HepG2 (cell line): ENCODE data around the gene GLI3. TPM values are rescaled to one million over a fixed set of nuclear protein-coding genes. Genes with fewer than 3 reads are reported as not detected.

ENCODE experiments used
- ATF2 ChIP-seq: sonication (generic); formaldehyde crosslinking; IDR thresholded peaks from 2 replicates; pipeline ENCODE4 v1.4.0; 2020; ENCODE audit warnings: missing genetic modification reagents
- CHD4 ChIP-seq: fragments of 200-600 bp; sonication (generic); IDR thresholded peaks from 2 replicates; pipeline ENCODE4 v1.7.0; 2017; ENCODE audit warnings: mild to moderate bottlenecking, low read length, borderline replicate concordance
- HNRNPLL ChIP-seq: fragments of 200-400 bp; formaldehyde crosslinking; IDR thresholded peaks from 2 replicates; pipeline ENCODE4 v1.6.1; 2017; ENCODE audit warnings: mild to moderate bottlenecking, low read depth, low read length; ENCODE audit not compliant: poor library complexity, severe bottlenecking
- MYC ChIP-seq: sonication (generic); formaldehyde crosslinking; IDR thresholded peaks from 2 replicates; pipeline ENCODE4 v1.9.0; 2021; ENCODE audit warnings: missing genetic modification reagents, borderline replicate concordance
- NCOR1 ChIP-seq: fragments of 200-600 bp; sonication (generic); IDR thresholded peaks from 2 replicates; pipeline ENCODE4 v1.7.0; 2017; ENCODE audit warnings: antibody characterized with exemption, low read length, borderline replicate concordance
- NFE2 ChIP-seq: sonication (generic); formaldehyde crosslinking; IDR thresholded peaks from 2 replicates; pipeline ENCODE4 v1.4.0; 2020; ENCODE audit warnings: missing genetic modification reagents
- RORA ChIP-seq: sonication (generic); formaldehyde crosslinking; IDR thresholded peaks from 2 replicates; pipeline ENCODE4 v1.5.0; 2020; ENCODE audit warnings: mild to moderate bottlenecking, missing genetic modification reagents, moderate library complexity
- SRSF1 ChIP-seq: fragments of 200-400 bp; formaldehyde crosslinking; optimal IDR thresholded peaks from 2 replicates; pipeline ENCODE3; 2017; ENCODE audit warnings: mild to moderate bottlenecking, low read depth, low read length, moderate library complexity
- ZBTB40 ChIP-seq, 2 experiments: fragments of 450-650 bp in 1 of 2; sonication (generic) in 1 of 2; formaldehyde crosslinking in 1 of 2; IDR thresholded peaks; 2 replicates each; pipeline versions ENCODE4 v1.6.1 to v1.8.0; 2016 to 2022; ENCODE audit warnings: antibody characterized with exemption in 1 of 2, mild to moderate bottlenecking in 1 of 2, missing genetic modification reagents in 1 of 2
- ZFP36 ChIP-seq: fragments of 150-350 bp; IDR thresholded peaks from 2 replicates; pipeline ENCODE4 v1.6.1; 2018; ENCODE audit warnings: borderline replicate concordance, low read length, low read depth; ENCODE audit not compliant: partially characterized antibody
- ZNF615 ChIP-seq: sonication (generic); formaldehyde crosslinking; IDR thresholded peaks from 2 replicates; pipeline ENCODE4 v1.5.0; 2020; ENCODE audit warnings: mild to moderate bottlenecking, missing genetic modification reagents, borderline replicate concordance
- polyA plus RNA-seq, 8 experiments: library from polyadenylated mRNA; depleted of rRNA in 3 of 8; stranded (reverse) in 7 of 8; unstranded in 1 of 8; fragments of >200 nt; fragmentation: Illumina TruSeq in 4 of 8; extraction: Trizol in 4 of 8; gene quantifications; 2 replicates each; pipeline versions ENCODE4 v1.2.1 to v1.2.3, GENCODE V29; 2011 to 2016; ENCODE audit warnings: low read depth in 4 of 8, missing spikeins in 1 of 8, mixed read lengths in 1 of 8; ENCODE audit not compliant: insufficient read depth in 1 of 8
- total RNA-seq, 5 experiments: library from RNA; depleted of rRNA; stranded (reverse); fragments of >200 nt; fragmentation: Illumina TruSeq; extraction: Trizol; gene quantifications; 2 replicates each; pipeline ENCODE4 v1.2.3, GENCODE V29; 2016; ENCODE audit warnings: low read depth in 1 of 5
- TF ChIP-seq, protein P1 (sequence below): sonication (generic); formaldehyde crosslinking; IDR thresholded peaks from 2 replicates; pipeline ENCODE4 v1.8.0; 2022; ENCODE audit warnings: mild to moderate bottlenecking, missing genetic modification reagents, borderline replicate concordance

The GLI3 gene
- total and polyA plus RNA-seq, 2 of the 13 experiments (the other 11 are each of a cell fraction or from before 2014, with no cell fraction given) = not detected

DNA sequence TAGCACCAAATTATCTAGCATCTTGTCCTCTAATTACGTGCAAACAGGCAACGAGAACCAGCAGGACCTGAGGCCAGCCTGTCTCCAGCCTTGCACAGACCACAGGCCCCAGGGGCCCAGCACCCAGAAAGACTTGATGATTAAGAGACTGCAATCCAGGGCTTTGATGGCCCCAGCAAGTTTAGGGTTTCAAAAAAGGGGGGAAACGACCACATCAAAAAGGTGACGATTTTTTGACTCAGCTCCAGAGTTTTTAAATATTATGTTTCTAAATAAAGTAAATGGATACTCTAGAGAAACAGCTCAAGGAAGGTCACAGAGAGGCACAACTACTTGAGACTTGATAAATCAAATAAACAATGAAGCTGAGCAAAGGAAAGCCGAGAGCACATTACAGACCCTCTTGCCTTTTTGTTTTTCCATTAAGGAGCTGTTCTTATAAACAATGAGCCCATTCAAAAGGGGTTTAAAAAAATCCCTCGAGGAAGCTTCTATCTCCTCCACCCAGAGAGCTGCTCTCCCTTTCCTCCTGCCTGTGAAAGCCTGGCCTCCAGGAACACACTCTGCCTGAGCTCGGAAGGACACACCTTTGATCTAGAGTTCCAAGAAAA lies 44.1 kb downstream of the GLI3 start (continued):
- TF ChIP-seq ZBTB40 (IDR thresholded peaks at IDR 0.05) (no peak), ZBTB40 (CRISPR knock-in tag; IDR thresholded peaks at IDR 0.05) (no peak), ZFP36 (no peak), SRSF1 (no peak), ATF2 (CRISPR knock-in tag) (no peak), NCOR1 (no peak), CHD4 (no peak), RORA (CRISPR knock-in tag) (no peak), HNRNPLL (no peak), NFE2 (no peak), ZNF615 (no peak), MYC (CRISPR knock-in tag) (no peak)
- TF ChIP-seq, protein P1, sequence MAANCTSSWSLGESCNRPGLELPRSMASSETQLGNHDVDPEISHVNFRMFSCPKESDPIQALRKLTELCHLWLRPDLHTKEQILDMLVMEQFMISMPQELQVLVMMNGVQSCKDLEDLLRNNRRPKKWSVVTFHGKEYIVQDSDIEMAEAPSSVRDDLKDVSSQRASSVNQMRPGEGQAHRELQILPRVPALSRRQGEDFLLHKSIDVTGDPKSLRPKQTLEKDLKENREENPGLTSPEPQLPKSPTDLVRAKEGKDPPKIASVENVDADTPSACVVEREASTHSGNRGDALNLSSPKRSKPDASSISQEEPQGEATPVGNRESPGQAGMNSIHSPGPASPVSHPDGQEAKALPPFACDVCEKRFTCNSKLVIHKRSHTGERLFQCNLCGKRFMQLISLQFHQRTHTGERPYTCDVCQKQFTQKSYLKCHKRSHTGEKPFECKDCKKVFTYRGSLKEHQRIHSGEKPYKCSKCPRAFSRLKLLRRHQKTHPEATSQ (CRISPR knock-in tag) = no peak
